Activated CD4-positive, CD25-positive, alpha-beta regulatory T cell treated with anti-CD3 and anti-CD28 coated beads, Interleukin-2, amount 50 U/mL, for 72 hours (primary cell): Measurements from ENCODE around the gene SECISBP2L.

Source experiments
- DNase-seq: peaks from one replicate; pipeline ENCODE4 v3.0.0; 2021

Gene SECISBP2L

GRCh38 chr15:49055630-49056029, 9.4 kb upstream of the SECISBP2L start:
- DNase-seq, result no peak

- no peak for DNase-seq
These were observed 6.4 kb upstream of the SECISBP2L start for GRCh38 chr15:49052662-49053061.

GRCh38 chr15:49047456-49047855, 1.2 kb upstream of the SECISBP2L start:
- no peak for DNase-seq

GRCh38 chr15:49045751-49046219, 461 bp downstream of the SECISBP2L start:
- no peak for DNase-seq

GRCh38 chr15:49044766-49045606, 1.3 kb downstream of the SECISBP2L start:
- DNase-seq, result no peak

- no peak for DNase-seq
These were observed 2.2 kb downstream of the SECISBP2L start for GRCh38 chr15:49044002-49044401.

GRCh38 chr15:49042165-49042564, 4.1 kb downstream of the SECISBP2L start:
- DNase-seq, result no peak

- no peak for DNase-seq
These were observed 4.8 kb downstream of the SECISBP2L start for GRCh38 chr15:49041426-49041825.

GRCh38 chr15:49040151-49040550, 6.1 kb downstream of the SECISBP2L start:
- DNase-seq, result no peak

GRCh38 chr15:49038382-49038781, 7.9 kb downstream of the SECISBP2L start:
- DNase-seq, result no peak

- no peak for DNase-seq
These were observed 8.7 kb downstream of the SECISBP2L start for GRCh38 chr15:49037546-49037940.

GRCh38 chr15:49036650-49037545, 9.3 kb downstream of the SECISBP2L start:
- no peak for DNase-seq

- DNase-seq, result no peak
These were observed 10.4 kb downstream of the SECISBP2L start for GRCh38 chr15:49035825-49036224.

GRCh38 chr15:49032601-49033145, 13.6 kb downstream of the SECISBP2L start:
- DNase-seq, result no peak

GRCh38 chr15:49031804-49032203, 14.4 kb downstream of the SECISBP2L start:
- DNase-seq, result no peak

- no peak for DNase-seq
These were observed 19.5 kb downstream of the SECISBP2L start for GRCh38 chr15:49026700-49027099.

GRCh38 chr15:49024840-49025239, 21.4 kb downstream of the SECISBP2L start:
- DNase-seq, result no peak

GRCh38 chr15:49023354-49023753, 22.9 kb downstream of the SECISBP2L start:
- no peak for DNase-seq

- DNase-seq, result no peak
These were observed 30.4 kb downstream of the SECISBP2L start for GRCh38 chr15:49015896-49016295.

GRCh38 chr15:48999314-48999713, 46.9 kb downstream of the SECISBP2L start:
- DNase-seq, result no peak

GRCh38 chr15:48996276-48996675, 50.0 kb downstream of the SECISBP2L start:
- no peak for DNase-seq

- no peak for DNase-seq
These were observed 52.9 kb downstream of the SECISBP2L start for GRCh38 chr15:48993380-48993779.

GRCh38 chr15:48992545-48992944, 53.7 kb downstream of the SECISBP2L start:
- DNase-seq, result no peak
